Measurements from ENCODE around the gene STAT1. TPM values are rescaled to one million over a fixed set of nuclear protein-coding genes. Genes with fewer than 3 reads are reported as not detected.

STAT1 gene
- total RNA-seq, 1 donor from 2014 or later, result 51.6 TPM

DNA sequence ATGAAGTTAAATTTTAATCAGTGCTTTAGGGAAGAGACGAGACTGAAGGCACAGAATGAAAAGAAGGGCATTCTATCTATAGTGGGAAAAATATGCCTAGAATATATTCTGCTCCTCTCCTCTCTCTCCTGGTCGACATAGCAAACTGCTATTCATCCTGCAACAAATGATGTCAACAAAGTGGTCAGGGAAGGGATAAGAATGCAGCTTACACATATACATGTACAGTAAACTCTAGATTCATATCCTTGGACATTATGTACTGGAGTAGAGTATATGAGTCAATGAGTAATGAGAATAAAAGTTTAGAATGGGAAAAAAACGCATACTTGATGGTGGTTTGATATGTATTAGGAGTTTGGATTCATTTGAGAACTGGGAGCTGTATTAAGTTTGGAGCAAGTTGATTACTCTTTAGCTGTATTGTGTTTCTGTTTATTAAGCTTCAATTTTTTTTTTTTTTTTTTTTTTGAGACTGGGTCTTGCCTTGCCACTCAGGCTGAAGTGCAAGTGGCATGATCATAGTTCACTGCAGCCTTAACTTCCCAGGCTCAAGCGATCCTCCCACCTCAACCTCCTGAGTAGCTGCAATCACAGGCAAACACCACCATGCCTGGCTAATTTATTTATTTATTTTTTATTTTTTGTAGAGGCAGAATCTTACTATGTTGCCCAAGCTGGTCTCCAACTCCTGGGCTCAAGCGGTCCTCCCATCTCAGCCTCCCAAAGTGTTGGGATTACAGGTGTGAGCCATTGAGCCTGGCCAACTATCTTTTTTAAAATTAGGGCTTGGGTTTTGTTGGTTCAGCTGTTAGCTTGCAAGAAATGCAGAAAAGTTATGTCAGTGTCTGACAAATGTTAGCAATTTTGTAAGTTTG lies 53.8 kb downstream of the STAT1 start:
- DNase-seq, result no peak

DNA sequence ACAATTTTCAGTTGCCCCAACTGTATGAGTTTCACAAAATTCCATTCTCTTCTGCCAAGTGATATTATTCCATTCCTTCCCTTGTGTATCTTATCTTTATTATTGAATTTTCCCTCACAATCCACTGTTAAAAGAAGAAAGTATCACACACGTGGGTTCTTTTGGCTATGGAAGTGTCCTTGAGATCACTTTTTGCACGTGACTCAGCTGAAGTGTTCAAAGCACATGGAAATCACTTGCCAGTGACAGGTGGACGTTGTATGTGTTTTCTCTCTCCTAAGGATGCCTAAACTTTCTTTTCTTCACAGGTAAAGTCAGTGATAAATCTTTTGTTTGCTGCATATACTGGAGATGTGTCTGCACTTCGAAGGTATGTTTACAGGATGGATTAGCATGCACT lies 60.7 kb downstream of the STAT1 start:
- DNase-seq, result no peak

DNA sequence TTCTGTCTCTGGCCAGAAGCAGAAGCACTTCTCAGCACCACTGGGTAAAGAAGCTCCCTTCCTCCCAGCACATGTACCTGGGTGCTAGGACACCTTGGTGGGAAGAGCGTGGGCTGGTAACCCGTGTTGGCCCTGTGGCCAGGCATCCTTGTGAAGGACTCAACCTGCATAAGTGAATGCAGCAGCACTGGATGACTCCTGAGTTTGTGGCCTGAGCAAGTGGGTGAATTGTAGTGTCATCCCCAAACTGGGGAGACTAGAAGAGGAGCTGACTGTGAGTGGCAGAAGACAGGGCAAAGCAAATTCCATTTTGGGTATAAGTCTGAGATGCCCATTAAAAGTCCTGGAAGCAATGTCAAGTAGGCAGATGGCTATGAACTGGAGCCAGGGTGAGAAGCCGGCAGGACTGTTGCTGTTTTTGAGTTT lies 63.4 kb downstream of the STAT1 start:
- DNase-seq, result no peak

DNA sequence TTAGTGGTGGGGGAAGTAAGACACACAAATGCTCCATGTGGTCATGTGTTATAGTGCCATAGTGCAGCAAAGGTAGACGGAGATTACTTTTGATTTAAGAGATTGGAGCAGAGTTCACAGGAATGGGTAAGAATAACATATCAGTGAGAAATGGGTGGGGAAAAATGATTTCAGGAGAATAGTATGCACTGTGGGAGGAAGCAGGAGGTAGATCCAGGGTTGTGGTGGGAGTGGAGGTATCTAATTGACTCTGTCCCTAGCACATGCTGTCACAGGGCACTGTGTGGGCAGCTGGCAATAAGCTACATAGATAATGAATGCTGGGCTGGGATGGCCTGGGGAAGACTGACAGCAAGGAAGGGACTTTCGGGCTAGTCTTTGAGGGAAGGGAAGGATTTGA lies 65.3 kb downstream of the STAT1 start:
- DNase-seq, result no peak

DNA sequence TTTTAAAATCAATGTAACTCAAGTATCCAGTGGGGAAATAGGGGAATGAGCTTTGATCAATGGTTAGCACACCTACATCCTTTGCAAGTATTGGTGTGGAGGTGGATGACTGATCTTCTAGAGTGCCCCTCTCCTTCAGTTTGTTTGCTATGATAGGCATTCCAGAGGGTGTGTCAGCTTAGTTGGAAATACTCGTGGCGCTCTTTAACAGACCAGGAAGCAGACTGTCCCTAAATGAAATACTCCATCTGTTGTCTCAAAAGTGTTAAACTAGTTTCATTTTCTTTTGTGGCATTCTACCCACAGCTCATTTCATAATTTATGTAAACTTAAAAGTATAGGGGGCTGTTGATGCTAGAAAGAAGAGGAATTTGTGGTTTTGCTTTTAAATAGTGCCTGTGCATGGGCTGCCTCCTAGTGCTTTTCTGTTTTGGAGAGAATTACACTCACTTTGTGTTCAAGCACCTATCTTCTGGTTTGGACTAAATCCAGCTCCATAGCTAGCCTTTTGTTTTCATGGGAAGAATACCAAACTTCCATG lies 66.2 kb downstream of the STAT1 start:
- DNase-seq, result no peak

DNA sequence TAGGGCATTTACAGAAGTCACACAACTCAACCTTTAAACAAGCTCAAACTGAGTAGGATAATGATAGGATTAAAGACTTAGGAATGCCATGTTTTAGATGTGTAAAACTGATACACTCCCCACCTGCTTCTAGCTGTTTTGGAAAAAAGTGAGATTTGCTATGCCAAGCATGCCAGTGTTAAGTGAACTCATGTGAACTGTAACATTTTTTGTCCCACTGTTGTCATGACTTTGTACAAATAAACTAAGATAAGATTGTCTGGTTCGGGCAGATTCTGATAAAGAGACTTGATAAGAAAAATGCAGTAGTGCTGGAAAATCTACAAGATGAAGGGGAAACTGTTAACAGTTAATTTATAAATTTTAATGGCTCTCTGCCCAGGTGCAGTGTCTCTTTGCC lies 66.8 kb downstream of the STAT1 start:
- peak; percentile 26 for DNase-seq

DNA sequence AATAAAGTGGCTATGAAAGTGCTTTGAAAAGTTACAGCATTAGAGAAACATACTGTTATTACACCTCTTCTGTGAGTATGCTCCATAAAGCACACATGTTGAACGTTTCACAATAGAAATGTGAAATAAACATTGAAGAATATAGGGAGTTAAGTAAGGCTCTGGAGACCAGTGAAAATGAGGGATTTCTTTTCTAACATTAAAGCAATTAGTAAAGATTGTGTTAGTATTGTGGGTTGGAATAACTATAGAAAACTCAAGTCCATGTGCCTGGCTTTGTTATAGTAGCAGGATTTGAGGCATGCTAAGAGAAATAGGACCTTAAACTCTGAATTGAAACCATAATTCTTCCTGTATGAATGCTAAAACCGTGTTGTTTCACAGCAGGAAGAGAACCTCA lies 70.3 kb downstream of the STAT1 start:
- no peak for DNase-seq

DNA sequence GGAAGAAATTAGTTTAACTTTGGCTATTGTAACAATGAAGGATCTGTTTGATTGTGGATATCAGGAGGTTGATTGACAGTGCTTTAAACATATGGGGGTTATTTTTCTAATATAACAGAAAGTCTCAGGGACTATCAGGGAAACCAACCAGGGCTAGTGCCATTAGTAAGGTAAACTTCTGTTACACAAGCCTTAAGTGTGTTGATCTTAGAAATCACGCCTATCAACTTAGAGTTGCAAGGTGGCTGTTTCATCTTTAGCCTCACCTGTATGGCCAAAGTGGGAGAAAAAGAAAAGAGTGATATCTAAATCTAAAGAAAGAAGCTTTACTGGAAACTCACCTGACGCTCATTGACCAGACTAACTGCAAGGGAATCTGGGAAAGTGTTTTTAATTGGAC lies 71.3 kb downstream of the STAT1 start:
- DNase-seq, result no peak

DNA sequence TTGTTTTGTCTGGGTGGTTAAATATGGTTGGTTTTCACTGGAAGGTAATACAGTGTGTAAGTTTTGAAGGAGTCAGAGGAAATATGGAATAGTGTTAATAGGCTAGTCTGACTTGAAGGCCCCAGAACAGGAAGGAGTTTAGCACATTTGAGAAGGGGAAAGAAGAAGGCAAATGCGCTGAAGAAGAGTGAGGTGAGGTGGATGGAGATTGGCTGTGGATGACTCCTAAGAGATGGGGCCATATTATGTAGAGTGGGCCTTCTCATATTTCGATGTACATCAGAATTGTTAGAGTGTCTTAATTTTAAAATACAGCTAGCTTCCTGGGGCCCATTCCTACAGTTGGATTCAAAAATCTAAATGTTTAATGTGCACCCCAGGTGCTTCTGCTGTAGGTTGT lies 72.4 kb downstream of the STAT1 start:
- no peak for DNase-seq

DNA sequence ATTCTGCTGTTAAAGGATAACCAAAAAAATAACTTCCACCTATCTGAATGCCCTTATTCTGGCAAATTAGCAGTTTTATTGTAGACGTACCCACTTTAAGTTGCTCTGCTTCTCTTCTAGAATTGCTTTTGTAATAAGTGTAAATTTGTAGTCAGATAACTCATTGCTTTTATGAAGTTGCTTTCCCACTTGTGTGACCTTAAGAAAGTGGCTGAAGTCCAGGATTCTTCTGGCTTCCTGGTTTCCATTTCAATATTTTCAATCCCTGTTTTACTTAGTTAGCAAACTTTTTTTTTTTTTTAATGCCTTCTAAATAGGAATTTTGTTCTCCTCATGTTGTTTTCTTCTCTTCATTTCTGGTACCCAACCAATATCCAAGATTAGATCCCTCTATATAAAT lies 73.5 kb downstream of the STAT1 start:
- DNase-seq, result no peak

DNA sequence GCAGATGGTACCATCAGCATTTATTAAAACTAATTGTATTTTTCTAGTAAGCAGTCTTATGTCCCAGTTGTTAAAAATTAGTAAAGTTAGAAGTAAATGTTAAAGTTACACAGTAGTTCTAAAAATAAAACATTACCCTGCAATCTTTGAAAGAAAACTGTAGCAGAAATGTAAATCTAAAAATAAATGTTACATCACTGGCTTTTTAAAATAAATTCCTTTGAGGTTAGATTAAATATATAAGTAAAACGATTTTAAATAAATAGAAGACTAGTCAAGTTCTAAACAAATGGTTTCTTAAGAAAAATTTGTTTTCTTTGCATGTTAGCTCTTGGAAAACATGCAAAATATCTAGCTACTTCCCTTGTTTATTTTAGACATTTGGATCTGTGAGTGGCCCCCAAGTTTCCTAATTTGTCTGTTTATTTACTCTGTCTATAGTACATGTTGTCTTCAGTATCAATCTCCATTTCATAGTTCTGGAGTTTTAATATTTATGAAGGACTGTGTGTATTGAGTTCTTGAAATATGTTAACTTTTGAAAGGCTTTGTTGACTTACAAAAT lies 75.1 kb downstream of the STAT1 start:
- no peak for DNase-seq

DNA sequence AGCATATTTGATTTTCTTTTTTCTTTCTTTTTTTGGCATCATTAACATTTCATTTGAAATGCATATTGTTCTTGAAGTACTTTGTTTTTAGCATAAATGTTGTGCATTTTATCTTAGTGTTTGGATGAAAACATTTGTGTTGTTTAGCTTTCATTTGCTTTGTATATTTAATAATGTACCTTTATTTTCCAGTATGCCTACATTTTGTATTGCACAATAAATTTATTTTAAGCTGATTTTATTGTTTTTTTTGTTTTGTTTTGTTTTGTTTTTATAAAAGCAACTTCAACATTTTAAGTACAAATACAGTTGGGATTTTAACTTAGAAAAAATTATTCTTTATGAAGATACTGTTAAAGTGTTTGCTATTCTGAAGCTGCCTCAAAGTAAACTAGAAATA lies 78.9 kb downstream of the STAT1 start:
- no peak for DNase-seq

DNA sequence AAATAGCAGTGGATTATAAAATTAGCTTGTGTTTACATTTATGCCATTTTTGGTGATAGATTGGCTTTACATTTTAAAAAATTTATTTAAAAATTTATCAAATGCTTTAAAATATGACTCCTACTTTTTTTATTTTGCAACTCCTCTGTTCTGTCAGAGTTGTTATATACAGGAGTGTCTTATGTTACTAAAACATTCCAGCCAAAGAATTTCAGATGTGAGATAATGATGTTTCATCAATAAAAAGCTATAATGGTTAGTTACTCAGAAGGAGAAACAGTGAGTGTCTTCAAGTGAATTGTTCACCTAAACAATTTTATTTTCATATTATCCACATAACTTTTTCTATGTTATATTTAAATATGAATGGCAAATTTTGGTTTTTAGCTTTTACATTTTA lies 80.6 kb downstream of the STAT1 start:
- DNase-seq, result no peak

DNA sequence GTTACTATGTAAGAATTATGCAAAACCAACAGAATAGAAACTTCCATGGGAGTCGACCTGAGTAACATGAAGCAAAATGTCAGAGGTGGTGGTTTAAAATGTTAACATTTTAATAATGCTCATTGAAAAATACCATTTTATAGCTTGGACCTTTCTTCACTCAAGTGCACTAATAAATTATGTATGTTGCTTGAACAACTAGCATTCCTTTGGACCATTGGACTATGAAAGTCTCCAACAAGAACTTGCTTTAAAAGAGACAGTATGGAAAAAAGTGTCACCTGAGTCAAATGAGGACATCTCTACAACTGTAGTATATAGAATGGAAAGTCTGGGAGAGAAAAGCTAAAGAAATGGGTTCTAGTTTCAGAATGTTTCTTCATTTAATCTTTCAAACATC lies 81.5 kb downstream of the STAT1 start:
- DNase-seq, result no peak

DNA sequence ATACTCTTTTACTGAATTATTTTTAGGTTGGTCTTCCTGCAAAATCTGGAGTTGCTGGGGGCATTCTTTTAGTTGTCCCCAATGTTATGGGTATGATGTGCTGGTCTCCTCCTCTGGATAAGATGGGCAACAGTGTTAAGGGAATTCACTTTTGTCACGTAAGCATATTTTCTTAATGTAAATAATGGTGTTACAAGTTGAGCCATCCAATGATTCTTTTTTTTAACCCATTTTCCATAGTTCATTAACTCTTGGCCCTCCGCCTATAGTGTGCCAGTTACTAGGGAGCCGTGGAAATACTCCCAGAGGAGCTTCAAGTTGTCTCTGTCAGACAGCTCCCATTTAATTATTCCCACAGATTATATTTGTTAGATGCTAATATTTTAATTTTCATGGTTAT lies 83.6 kb downstream of the STAT1 start:
- no peak for DNase-seq

DNA sequence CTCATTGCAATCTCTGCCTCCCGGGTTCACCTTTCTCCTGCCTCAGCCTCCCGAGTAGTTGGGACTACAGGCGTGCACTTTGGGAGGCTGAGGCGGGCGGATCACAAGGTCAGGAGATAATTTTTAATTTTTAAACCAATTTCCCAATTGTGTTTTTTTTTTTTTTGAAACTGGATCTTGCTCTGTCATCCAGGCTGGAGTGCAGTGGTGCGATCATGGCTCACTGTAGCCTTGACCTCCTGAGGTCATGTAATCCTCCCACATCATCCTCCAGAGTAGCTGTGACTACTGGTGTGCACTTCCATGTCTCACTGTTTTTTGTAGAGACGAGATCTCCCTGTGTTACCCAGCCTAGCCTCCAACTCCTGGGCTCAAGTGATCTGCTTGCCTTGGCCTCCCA lies 84.1 kb downstream of the STAT1 start:
- DNase-seq, result no peak

DNA sequence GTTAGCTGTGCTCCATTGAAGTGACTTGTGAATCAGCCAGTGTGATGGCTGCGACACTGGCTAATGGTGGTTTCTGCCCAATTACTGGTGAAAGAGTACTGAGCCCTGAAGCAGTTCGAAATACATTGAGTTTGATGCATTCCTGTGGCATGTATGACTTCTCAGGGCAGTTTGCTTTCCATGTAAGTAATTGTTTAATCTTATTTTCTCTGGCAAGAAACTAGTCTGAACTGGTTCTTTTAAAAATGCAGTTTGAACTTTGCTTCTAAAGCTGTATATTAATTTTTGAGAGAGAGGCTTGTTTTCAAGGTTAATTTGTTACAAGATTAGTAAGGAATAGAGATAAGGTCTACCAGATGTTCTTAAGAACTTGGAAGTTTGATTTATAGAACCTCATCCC lies 86.7 kb downstream of the STAT1 start:
- DNase-seq, result no peak

DNA sequence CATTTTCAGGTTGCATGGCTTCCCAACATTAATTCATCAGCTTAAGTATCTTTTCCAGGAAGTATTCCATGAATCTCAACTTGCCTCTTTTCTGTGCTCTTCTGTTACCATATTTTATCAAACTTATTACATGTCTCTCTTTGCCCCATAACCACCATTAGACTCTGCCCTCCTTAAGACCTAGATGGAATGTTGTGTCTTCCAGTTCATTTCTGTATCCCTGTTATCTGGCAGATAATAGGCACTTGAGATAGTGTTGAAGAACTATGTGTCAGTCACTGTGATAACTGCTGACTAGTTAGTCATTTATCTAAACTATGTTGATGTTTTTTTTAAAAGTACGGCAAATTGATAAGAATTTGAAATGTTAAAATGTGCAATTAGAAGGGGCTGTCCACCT lies 91.6 kb downstream of the STAT1 start:
- DNase-seq, result no peak

DNA sequence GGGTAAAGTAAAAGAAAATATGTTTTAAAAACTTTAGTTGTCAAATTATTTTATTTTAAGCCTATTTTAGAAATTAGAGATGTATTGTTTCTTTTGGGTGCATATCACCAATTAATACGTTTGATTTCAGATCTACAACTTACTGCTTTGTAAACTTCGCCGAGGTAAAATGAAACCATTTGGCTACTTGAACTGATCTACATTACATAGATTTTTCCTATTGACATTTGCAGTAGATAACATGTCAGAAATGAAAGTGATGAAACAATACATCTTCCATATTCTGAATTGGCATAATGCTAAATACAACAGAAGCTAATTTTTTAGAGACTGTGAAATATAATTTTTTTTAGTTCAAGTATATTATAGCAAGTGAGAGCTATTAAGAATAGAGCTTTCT lies 93.9 kb downstream of the STAT1 start:
- DNase-seq, result no peak

Other genes with a start within 250 kb of the STAT1 start
- gene GLS, start 133.3 kb downstream of the STAT1 start, total RNA-seq, result 187 TPM
- 4.3 TPM for gene STAT4, start 136.8 kb upstream of the STAT1 start, total RNA-seq
- 150 TPM for gene MYO1B, start 231.2 kb upstream of the STAT1 start, total RNA-seq